ENCODE results near the gene MRPL44.

The MRPL44 gene

DNA sequence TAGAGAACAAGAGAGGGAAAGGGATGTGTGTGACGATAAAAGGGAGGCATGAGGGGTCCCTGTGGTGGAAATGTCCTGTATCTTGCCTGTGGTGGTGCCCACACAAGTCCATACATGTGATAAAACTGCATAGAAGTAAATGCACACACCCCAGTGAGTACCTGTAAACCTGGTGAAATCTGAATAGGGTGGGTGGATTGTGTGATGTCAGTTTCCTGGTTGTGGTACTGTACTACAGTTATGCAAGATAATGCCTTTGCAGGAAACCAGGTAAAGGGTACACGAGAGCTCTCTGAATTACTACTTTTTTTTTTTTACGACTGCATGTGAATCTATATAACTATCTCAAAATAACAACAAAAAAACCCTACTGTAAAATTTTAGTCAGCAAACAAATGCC is 59.7 kb downstream of the MRPL44 start:
- no peak for DNase-seq

All from NCI-H1105 treated with DMSO at 0.1 percent for 48 hours (cell line).